Gastrocnemius medialis (tissue), 4 donors: ENCODE measurements around the gene UBR2.

Source experiments
- POLR2A ChIP-seq, 2 donors: fragments of 450-650 bp; IDR thresholded peaks; one replicate each; pipeline ENCODE4 v1.6.1; 2017; ENCODE audit warnings: antibody characterized with exemption in 2 of 2, mild to moderate bottlenecking in 2 of 2, moderate library complexity in 2 of 2
- TF ChIP-seq, protein P1 (sequence below), 5 experiments: fragments of 450-650 bp in 3 of 5; fragments of 200-600 bp in 2 of 5; sonication (generic) in 2 of 5; IDR thresholded peaks in 4 of 5; conservative IDR thresholded peaks in 1 of 5; 1 replicate in 4 of 5; 2 replicates in 1 of 5; pipeline ENCODE4 v1.5.1; 2016 to 2019; ENCODE audit warnings: antibody characterized with exemption in 5 of 5, mild to moderate bottlenecking in 3 of 5, moderate library complexity in 3 of 5

DNA sequence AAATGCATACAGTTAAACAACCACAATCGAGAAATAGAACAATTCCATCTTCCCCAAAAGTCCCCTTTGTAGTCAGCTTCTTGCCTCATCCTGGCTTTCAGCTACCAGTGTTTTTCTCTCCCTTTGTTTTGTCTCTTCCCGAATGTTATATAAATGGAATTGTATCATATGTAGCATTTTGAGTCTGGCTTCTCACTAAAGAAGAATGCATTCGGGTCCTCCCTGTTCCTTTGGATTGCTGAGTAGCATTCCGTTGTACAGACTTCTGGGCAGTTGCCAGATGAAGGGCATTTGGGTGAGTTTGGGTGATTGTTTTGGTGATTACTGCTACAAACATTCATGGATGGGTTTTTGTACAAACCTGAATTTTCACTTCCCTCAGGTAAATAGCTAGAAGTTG is 130.8 kb downstream of the UBR2 start:
- TF ChIP-seq, protein P1, sequence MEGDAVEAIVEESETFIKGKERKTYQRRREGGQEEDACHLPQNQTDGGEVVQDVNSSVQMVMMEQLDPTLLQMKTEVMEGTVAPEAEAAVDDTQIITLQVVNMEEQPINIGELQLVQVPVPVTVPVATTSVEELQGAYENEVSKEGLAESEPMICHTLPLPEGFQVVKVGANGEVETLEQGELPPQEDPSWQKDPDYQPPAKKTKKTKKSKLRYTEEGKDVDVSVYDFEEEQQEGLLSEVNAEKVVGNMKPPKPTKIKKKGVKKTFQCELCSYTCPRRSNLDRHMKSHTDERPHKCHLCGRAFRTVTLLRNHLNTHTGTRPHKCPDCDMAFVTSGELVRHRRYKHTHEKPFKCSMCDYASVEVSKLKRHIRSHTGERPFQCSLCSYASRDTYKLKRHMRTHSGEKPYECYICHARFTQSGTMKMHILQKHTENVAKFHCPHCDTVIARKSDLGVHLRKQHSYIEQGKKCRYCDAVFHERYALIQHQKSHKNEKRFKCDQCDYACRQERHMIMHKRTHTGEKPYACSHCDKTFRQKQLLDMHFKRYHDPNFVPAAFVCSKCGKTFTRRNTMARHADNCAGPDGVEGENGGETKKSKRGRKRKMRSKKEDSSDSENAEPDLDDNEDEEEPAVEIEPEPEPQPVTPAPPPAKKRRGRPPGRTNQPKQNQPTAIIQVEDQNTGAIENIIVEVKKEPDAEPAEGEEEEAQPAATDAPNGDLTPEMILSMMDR (IDR thresholded peaks at IDR 0.05 in 4 of 5, conservative IDR thresholded peaks at IDR 0.05 in 1 of 5) = no peak
- no peak for TF ChIP-seq POLR2A (IDR thresholded peaks at IDR 0.05)
